HG03139 (cell line): ENCODE measurements around the gene CERK.

Source experiments
- ATAC-seq: cut with Tn5 transposase; IDR thresholded peaks from one replicate; pipeline ENCODE4 v1.9.1; 2021; ENCODE audit not compliant: unreplicated experiment

CERK gene

DNA sequence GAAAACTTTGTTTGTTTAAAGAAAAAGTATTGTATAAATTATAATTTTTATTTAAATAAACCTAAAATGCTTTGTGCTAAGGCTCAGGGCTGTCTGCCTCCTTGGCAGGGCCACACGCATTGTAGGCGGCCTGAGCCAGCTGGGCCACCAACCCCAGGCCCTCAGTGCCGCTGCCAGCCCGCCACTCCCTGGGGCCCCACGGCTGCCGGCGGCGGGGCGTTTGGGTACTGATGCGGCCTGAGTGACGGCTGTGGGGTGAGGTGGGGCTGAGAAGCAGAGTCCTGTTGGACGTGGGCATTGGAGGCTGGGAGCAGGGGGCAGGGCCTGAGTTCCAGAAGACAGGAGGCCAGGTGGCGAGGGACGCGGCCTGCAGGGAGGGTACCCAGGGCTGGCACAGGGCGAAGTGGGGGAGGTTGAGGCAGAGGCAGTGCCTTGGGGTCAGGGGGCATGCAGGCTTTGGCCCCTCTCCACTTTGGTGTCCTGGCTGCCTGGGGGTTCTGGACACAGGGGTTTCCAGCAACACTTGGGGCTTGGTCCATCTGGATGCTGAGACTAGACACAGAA lies 58.3 kb downstream of the CERK start:
- ATAC-seq, result no peak

DNA sequence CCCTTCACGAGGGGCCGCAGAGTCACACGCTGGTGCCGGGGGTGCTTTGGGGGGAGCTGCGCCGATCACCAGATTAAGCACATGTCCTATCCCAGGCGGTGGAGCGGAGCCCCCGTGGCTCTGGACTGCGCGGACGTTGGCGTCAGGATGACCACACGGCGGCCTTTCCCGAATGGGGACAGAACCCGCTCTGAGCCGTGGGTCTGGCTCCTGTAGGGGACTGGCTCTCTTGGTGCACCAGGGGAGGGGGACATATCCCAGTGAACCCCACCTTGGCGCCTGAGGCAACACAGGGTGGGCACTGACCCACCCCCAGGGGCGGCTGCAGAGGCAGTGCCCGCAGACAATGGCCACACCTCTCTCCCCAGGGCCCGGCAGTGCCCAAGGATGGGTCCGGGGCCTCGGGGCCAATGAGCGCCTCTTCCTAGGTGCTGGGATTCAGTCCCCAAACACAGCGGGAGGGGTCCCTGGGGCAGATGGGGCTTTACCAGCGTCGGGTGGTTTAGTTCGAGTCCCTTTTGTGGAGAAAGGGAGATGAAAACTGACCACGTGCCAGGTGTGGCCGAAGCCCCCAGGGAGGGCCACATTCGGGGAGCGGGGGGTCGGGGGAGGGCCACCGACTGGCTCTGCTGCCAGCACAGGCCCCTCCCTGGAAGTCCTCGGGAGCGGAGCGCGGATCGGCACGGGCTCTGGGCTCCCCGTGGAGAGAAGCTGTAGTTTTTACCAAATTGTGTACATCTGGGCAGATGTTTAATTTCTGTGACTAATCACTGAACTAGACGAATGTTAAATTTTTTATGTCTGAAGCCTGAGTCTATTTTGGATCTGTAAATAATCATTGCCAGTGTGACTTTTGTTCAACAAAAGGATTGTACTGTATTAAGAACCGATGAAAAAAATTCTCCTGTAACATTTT lies 59.0 kb downstream of the CERK start:
- no peak for ATAC-seq

DNA sequence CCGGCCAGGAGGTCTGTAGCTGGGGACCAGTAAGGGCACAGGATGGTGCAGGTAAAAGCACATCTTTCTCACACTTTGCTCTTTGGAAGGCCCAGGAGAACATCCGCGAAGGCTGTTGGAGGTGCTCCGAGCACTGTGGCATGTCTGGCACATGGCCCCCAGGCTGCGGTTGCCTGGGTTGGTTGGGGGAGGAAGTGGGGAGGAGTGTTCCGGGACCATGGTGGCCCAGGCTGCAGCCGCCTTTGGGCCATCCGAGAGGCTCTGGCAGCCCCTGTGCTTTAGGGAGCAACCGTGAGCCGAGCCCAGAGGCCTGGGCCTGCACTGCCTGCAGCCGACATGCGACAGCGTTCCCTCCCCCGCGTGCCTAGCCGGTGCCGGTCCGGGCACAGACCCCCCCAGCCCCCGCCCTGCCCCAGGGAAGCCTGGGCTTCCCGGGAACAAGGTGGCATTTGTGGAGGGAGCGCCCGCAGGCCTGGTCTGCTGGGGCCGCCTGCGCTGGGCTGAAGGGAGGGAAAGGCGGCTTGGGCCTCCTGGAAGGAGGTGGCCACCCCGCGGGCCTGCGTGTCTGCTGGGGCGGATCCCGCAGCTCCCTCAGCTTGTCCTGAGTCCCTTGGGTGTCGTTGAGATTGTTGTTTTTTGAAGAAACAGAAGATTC lies 59.9 kb downstream of the CERK start:
- no peak for ATAC-seq

DNA sequence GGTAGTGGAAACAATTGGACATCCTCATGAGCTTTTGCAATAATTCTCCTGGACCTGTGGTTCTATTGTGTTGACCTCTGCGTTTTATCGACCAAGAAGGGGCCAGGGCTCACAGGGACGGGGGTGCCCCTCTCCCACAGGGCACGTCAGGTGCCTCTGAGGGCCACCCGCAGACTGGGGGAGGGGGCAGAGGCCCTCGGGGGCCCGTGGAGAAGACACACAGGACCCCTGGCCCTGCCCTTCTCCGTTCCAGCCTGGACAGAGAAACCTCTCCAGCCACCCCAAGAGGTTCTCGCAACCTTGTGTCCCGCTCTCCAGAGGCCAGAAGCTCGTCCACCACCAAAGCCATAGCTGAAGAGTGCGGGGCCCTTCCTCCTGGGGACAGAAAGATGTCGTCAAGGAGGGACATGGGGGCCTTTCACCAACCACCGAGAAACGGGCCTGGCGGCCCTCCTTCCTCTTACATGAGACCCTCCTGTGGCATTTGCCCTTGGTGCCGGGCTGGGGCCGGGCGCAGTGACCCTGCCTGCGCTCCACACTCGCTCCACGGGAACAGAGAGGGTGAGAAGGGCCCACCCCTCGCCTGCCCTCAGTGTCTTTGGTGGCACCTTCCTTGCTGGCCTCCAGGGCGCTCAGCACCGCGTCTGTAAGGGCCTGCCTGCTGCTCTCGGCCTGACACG lies 60.6 kb downstream of the CERK start:
- ATAC-seq, result no peak

DNA sequence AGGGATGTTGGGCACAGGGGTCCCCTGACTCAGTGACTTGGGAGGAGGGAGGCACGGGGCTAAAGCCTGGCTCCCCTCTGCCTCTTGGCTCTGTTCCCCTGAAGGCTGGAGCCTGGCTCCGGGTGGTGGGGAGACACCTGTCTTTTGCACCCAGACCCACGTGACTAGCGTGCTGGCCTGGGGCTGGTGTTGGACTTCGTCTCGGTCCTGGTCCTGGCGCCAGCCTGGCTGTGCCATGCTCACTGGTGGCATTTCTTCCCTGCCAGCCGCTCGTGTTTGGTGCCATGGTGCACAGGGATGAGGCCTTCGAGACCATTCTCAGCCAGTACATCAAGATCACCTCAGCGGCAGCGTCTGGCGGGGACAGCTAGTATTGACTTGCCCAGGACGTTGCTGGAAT lies 61.2 kb downstream of the CERK start:
- ATAC-seq, result no peak

DNA sequence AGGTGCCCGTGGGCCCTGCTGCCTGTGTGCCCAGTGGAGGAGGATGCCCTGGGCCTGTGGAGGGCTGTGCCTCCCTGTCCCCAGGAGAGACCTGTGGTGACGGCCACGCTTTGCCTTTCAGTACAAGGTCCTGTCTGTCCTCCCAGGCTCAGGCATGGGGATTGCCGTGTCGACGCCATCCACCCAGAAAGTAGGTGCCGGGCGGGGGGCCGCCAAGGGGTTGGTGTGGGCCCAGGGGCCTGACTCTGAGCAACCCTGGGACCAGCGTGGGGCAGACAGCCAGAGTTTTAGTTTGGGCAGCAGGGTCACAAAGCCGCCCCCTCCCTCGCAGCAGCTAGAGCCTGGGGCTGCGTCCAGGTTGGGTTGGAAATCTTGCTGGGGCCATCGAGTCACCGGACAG lies 61.6 kb downstream of the CERK start:
- no peak for ATAC-seq

DNA sequence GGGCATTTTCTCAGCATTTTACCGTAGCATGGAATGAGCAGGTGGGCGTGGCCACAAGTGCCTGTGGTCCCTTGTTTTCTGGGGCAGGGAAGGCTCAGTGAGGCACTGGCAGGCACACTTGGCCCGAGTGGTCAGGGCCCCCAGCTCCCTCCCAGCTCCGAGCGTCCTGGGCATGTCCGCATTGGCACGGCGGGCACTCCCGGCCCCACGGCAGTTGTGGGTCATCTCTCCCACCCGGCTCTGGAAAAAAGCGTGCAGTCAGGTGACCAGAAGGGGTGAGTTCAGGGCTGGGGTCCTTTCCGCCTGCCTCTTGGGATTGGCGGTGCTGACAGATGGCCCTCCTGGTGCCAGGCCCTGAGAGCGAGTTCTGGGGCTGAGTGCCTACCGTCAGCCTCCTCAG lies 62.1 kb downstream of the CERK start:
- no peak for ATAC-seq

DNA sequence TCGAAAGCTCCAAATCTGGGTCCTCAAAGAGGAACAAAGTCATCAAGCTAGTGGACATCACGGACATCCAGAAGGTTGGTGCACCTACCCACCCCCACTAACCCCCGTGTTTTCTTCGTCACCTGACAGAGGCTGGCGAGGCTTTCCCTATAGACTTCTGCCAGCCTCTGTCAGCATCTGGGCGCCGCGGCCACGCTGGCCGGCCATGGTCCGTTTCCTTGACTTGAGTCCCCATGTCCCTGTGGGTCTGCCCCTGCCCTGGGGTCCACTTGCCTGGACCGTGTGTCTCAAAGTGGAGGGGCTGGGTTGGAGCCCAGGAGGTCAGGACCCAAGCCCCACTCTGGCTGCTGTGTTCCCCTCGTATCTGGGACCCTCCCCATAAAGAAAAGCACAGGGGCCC lies 62.6 kb downstream of the CERK start:
- ATAC-seq, result no peak

DNA sequence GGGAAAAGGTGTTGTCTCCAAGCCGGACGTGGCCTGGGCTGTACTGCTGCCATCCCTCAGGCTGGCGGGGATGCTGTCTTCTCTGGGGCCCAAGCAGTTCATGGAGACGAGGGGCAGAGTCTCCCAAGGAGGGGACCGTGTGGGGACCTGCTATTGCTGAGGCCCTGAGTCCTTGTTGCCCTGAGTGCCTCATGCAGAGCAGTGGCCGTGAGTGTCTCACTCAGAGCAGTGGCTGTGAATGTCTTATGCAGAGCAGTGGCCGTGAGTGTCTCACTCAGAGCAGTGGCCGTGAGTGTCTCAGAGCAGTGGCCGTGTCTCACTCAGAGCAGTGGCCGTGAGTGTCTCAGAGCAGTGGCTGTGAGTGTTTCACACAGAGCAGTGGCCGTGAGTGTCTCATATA lies 63.1 kb downstream of the CERK start:
- ATAC-seq, result no peak

DNA sequence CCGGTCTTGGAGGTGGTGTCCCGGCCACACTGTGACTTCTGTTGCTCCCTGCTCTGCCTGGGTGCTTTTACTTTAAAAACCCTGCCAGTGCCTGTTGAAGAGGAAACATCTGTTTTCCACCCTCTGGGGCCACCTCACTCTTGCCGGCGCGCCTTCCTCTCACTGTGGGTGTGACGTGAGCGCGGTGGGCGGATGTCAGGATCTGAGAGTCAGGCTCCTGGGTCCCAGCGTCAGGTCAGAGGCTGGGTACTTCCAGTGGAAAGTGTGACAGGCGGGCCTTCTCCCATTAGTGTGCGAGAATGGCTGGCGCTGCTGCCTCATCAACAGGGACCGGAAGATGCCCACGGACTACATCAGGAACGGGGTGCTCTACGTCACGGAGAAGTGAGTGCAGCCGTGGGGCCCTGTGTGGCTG lies 63.7 kb downstream of the CERK start:
- no peak for ATAC-seq

DNA sequence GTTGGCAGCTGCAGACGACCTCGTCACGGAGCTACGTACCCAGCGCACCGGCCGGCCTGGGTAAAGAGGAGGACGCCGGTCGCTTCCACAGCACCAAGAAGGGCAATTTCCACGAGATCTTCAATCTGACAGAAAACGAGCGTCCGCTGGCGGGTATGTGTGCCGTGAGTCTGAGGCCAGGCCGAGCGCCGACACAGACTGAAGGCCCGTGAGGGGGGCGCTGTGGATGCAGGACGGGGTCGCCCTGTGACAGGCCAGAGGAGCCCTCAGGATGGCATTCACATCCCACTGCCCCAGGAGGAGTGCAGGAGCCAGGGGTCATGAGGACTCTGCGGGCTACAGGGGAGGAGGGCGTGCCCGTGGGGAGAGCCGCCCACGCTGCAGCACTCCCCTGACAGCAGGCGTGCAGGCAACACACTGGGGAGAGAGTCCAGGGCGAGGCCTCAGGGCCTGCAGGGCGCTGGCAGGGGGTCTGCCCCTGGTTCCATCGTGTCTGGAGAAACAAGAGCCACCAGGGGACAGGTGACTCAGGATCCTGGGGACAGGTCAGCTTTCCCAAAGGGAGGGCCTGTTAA lies 64.3 kb downstream of the CERK start:
- ATAC-seq, result no peak

DNA sequence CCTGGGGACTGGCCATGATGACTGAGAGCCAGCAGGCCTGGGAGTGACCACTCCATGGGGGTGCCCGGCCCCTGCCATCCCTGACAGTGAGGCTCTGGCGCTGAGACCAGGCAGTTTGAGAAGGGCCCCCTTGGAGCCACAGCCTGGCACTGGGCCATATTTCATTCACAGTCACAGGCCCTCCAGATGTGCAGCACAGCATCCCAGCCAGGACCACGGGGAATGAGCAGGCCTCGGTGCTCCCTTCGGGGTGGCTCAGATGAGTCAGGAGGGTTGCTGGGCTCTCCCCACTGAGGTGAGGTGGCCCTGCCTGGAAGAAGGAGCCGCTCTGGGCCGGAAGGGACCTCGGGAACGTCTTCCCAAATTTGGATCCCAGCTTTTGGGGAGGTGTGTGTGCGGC lies 64.8 kb downstream of the CERK start:
- no peak for ATAC-seq

DNA sequence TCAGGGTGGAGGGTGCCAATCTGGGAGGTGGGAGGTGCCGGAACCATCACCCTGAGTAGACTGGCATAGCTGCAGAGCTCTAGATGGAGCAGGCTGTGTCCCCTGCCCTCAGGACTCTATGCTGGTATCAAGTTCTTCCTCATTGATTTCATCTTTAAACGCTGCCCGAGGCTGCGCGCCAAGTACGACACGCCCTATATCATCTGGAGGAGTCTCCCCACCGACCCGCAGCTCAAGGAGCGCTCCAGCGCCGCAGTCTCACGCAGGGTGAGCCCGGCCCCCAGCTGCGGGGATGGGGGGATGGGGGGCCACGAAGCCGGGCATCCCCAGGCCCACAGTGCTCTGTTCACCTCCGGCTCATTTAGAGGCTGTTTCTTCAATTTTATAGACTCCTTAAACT lies 65.3 kb downstream of the CERK start:
- no peak for ATAC-seq

DNA sequence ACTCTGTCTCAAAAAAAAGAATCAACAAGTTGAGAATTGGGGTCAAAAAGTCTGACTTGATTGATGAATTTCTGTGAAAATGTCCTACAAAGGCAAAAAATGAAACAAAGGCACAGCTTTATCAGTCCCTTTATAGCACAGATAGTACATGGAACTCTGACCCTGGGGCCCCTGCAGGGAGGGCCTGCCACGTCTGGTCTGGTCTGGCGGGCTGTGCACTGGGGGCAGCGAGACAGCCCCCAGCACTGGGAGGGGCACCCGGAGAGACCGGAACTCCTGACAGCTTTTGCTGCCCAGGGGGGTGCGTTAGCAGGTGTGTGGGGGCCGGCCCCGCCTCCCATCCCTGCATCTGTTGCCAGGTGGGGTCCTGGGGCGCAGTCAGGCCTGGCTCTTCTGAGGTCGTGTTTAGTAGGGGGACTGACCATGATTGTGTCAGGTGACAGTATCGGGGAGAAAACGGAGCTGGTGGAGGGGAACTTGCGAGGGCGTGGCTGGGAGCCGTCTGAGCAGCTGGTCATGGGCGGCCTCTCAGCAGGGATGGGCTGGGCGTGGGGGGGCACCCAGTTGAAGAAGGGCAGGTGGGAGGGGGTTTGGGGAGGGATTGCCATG lies 66.1 kb downstream of the CERK start:
- ATAC-seq, result no peak

DNA sequence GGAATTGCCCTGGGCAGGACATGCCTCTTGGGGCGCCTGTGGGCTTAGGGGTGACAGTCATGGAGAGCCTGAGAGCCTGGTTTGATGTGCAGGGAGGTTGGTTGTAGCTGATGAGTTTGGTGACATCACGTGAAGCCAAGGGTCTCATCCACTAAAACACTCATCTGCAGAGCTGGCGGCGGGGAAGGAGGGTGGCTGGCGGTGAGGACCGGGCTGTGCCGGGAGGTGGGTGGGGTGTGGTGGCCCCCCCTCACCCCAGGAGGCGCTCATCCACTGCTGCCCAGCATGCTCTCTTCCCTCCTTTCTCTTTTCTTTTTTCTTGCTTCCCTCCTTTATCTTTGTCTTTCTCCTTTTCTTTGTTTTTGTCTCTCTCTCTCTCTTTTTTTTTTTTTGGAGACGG lies 68.9 kb downstream of the CERK start:
- no peak for ATAC-seq

DNA sequence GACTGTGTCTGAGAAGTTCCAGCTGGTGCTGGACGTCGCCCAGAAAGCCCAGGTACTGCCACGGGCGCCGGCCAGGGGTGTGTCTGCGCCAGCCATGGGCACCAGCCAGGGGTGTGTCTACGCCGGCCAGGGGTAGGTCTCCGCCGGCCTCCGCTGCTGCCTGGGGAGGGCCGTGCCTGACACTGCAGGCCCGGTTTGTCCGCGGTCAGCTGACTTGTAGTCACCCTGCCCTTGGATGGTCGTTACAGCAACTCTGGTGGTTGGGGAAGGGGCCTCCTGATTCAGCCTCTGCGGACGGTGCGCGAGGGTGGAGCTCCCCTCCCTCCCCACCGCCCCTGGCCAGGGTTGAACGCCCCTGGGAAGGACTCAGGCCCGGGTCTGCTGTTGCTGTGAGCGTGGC lies 69.9 kb downstream of the CERK start:
- ATAC-seq, result no peak

DNA sequence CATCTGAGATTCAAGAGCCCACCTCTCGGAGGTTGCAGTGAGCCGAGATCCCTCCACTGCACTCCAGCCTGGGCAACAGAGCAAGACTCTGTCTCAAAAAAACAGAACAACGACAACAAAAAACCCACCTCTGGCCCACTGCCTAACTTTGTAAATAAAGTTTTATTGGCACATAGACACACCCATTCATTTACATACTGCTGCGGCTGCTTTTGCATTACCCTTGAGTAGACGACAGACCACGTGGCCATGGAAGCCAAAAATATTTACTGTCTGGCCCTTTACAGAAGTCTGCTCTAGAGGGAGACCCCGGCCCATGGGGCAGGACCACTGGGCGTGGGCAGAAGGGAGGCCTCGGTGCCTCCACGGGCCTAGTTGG lies 70.8 kb downstream of the CERK start:
- ATAC-seq, result no peak

DNA sequence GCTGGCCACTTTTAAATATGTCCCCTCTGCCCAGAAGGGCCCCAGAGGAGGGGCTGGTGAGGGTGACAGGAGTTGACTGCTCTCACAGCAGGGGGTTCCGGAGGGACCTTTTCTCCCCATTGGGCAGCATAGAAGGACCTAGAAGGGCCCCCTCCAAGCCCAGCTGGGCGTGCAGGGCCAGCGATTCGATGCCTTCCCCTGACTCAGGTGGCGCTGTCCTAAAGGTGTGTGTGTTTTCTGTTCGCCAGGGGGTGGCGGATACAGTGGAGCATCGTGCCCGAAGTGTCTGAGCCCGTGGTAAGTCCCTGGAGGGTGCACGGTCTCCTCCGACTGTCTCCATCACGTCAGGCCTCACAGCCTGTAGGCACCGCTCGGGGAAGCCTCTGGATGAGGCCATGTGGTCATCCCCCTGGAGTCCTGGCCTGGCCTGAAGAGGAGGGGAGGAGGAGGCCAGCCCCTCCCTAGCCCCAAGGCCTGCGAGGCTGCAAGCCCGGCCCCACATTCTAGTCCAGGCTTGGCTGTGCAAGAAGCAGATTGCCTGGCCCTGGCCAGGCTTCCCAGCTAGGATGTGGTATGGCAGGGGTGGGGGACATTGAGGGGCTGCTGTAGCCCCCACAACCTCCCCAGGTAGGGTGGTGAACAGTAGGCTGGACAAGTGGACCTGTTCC lies 71.3 kb downstream of the CERK start:
- ATAC-seq, result no peak

DNA sequence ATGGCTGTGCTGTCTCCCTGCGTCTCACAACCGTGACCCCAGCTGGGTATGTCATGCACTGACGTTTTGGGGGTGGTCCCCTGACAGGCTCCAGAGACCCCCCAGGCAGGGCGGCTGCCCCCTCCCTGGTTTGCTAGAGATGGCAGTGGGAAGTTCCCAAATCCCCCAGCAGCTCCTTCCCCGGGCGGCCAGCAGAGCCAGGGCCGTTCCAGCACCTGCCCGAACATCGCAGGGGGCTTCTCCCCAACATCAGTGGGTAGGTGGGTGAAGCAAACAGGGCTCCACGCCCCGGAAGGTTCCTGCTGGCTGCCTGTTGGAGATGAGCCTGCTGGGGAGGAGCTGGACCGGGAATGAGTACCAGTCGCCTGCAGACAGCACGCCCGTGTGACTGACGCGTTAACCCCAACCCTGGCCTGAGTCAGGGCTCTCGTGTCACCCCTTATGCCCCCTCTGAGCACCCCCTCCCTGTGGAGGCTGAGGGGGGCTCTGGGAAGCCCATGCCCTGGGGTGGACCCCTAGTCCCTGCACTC lies 72.2 kb downstream of the CERK start:
- no peak for ATAC-seq

DNA sequence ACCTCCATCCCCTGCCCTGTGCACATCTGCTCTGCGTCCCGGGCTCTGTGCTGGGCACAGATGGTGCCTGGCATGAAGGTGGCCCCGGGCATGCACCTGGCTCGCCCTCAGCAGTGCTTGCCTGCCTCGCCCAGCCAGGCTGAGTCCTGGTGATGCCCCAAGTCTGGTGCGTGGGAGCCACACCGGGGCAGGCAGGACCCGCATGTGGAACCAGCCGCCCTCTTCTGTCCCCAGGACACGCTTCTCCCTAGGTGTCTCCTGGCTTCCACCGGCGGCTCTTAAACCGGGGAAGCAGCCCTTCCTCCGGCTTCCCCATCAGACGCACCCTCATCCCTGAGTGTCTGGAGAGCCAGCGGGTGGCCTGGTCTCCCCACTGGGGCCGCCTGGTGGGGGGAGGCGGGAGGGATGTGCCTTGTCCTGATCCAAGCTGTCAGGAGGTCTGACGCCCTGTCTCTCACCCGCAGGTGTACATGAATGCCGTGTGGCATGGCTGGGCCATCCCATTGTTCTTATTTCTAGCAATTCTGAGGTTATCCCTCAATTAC lies 72.8 kb downstream of the CERK start:
- ATAC-seq, result no peak
